Measurements from ENCODE around the gene RENBP.
A peak's percentile ranks its signal among the peaks of the same experiment; 100 is the strongest.

The RENBP gene

GRCh38 chrX:153966283-153966688, 21.8 kb upstream of the RENBP start:
- DNase-seq (ENCODE audit: low spot score in 2 of 2) (no peak), ATAC-seq (no peak)
- Mint-ChIP-seq H3K4me3 (peak overlapping the region; percentile 97), H3K36me3 (peaks cover 99% of the 10 kb centered on the region), H3K4me1 (peaks cover 34% of the 10 kb centered on the region), H3K9me3 (no peaks in the 10 kb centered on the region), H3K27ac (peak overlapping the region; percentile 97)

DNA sequence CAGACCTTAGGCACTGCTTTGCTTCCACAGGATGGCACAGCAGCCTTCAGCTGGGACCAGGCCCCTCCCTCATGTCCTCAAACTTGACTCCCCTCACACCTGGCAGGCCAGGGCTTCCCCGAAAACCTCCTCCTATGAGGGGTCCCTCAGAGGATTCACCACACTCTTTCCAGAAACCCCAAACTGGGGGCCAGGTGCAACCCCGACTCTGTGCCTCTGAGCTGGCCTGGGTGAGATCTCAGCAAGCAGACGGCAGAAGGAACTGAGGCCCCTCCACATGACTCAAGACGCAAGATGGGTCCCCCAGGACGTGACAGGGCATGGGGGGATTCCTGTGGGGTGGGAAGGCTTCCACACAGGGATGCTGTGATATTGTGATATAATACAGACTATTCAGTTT, 21.0 kb upstream of the RENBP start:
- H3K4me1 Mint-ChIP-seq, result peaks cover 34% of the 10 kb centered on the region
- peak overlapping the region; percentile 97 for H3K4me3 Mint-ChIP-seq
- H3K36me3 Mint-ChIP-seq, result peaks cover 99% of the 10 kb centered on the region
- no peaks in the 10 kb centered on the region for H3K9me3 Mint-ChIP-seq
- no peak for DNase-seq (ENCODE audit: low spot score in 2 of 2)
- peak overlapping the region; percentile 68 for H3K27ac Mint-ChIP-seq
- no peak for ATAC-seq

GRCh38 chrX:153964105-153964504, 19.7 kb upstream of the RENBP start:
- Mint-ChIP-seq H3K4me3 (no peak overlapping the region), H3K27ac (no peak overlapping the region), H3K4me1 (peaks cover 34% of the 10 kb centered on the region), H3K36me3 (peaks cover 99% of the 10 kb centered on the region), H3K9me3 (no peaks in the 10 kb centered on the region)
- no peak for ATAC-seq
- no peak for DNase-seq (ENCODE audit: low spot score in 2 of 2)

- DNase-seq (ENCODE audit: low spot score in 2 of 2), result no peak
- Mint-ChIP-seq H3K4me1 (peaks cover 34% of the 10 kb centered on the region), H3K27ac (no peak overlapping the region), H3K9me3 (no peaks in the 10 kb centered on the region), H3K4me3 (no peak overlapping the region), H3K36me3 (peaks cover 97% of the 10 kb centered on the region)
- no peak for ATAC-seq
Observed at GRCh38 chrX:153963546-153963945, 19.1 kb upstream of the RENBP start.

- peaks cover 12% of the 10 kb centered on the region for H3K4me1 Mint-ChIP-seq
- no peak for ATAC-seq
- peaks cover 80% of the 10 kb centered on the region for H3K36me3 Mint-ChIP-seq
- no peak overlapping the region for H3K4me3 Mint-ChIP-seq
- no peak overlapping the region for H3K27ac Mint-ChIP-seq
- no peak for DNase-seq (ENCODE audit: low spot score in 2 of 2)
- H3K9me3 Mint-ChIP-seq, result no peaks in the 10 kb centered on the region
Observed at GRCh38 chrX:153961292-153961691, 16.8 kb upstream of the RENBP start.

DNA sequence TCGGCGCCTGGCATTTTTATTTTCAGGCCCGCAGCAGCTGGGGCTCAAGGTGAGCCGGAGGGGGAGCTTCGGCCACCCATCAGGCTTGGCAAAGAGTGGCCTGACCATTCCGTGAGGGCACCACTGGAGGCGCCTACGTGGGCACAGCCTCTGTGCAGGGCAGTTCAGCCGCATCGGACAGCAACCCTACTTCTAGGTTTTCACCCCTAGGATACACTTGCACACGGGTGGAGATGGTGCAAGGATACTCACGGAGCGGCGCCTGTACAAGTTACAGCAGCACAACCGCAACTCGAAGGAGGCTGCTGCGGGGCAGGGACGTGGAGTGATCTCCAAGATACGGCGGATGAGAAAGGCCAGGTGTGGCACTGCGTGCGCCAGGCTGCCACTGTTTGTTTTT, 16.3 kb upstream of the RENBP start:
- no peak for ATAC-seq
- no peaks in the 10 kb centered on the region for H3K9me3 Mint-ChIP-seq
- H3K36me3 Mint-ChIP-seq, result peaks cover 82% of the 10 kb centered on the region
- peaks cover 7% of the 10 kb centered on the region for H3K4me1 Mint-ChIP-seq
- H3K4me3 Mint-ChIP-seq, result no peak overlapping the region
- no peak overlapping the region for H3K27ac Mint-ChIP-seq
- DNase-seq (ENCODE audit: low spot score in 2 of 2), result no peak

GRCh38 chrX:153960077-153960476, 15.6 kb upstream of the RENBP start:
- ATAC-seq (no peak), DNase-seq (ENCODE audit: low spot score in 2 of 2) (no peak)
- Mint-ChIP-seq H3K9me3 (no peaks in the 10 kb centered on the region), H3K4me1 (peaks cover under 1% of the 10 kb centered on the region), H3K4me3 (no peak overlapping the region), H3K27ac (no peak overlapping the region), H3K36me3 (peaks cover 82% of the 10 kb centered on the region)

GRCh38 chrX:153959649-153960048, 15.2 kb upstream of the RENBP start:
- Mint-ChIP-seq H3K4me1 (no peaks in the 10 kb centered on the region), H3K27ac (no peak overlapping the region), H3K9me3 (no peaks in the 10 kb centered on the region), H3K4me3 (no peak overlapping the region), H3K36me3 (peaks cover 80% of the 10 kb centered on the region)
- DNase-seq (ENCODE audit: low spot score in 2 of 2) (no peak), ATAC-seq (no peak)

DNA sequence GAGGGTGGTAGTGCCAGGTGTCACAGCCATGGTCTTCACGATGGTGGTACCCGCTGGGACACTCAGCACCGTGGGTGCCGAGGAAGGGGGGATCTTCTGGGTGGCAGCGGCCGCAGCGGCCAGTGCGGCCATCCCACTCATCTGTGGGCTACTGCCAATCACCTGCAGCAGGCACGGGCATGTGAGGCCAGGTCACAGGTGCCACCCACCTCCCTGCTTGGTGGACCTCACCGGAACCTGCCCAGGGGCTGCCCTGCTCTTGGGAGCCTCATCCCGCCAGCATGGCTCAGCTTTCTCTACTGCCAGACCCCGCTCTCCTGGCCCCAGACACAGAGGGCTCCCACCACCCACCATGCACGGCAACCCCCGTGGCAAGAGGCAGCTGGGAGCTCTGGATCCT, 14.2 kb upstream of the RENBP start:
- H3K4me3 Mint-ChIP-seq, result no peak overlapping the region
- ATAC-seq (no peak), DNase-seq (ENCODE audit: low spot score in 2 of 2) (no peak)
- peaks cover 78% of the 10 kb centered on the region for H3K36me3 Mint-ChIP-seq
- no peaks in the 10 kb centered on the region for H3K4me1 Mint-ChIP-seq
- H3K9me3 Mint-ChIP-seq, result no peaks in the 10 kb centered on the region
- no peak overlapping the region for H3K27ac Mint-ChIP-seq

DNA sequence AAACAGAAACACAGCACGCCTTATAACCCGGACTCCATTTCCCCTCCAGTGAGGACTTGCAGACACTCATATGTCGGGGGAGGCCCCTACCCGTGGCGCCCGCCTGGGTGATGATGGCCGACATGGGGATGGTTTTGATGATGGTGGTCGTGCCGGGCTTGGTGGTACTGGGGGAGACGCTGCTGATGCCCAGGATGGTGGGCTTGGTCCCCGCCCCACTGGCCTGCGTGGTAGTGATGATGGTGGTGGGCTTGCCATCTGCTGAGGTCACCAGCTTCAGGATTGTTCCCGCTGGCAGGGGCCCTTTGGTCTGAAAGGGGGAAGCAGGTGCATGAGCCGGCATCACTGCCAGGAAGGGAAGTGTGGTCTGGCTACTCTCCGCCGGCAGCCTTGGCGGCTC, 12.8 kb upstream of the RENBP start:
- Mint-ChIP-seq H3K36me3 (peaks cover 78% of the 10 kb centered on the region), H3K4me3 (no peak overlapping the region), H3K9me3 (no peaks in the 10 kb centered on the region), H3K27ac (no peak overlapping the region), H3K4me1 (no peaks in the 10 kb centered on the region)
- no peak for DNase-seq (ENCODE audit: low spot score in 2 of 2)
- ATAC-seq, result no peak

GRCh38 chrX:153956044-153956907, 11.8 kb upstream of the RENBP start:
- Mint-ChIP-seq H3K27ac (peak overlapping the region; percentile 32), H3K36me3 (peaks cover 78% of the 10 kb centered on the region), H3K4me1 (no peaks in the 10 kb centered on the region), H3K4me3 (no peak overlapping the region), H3K9me3 (no peaks in the 10 kb centered on the region)
- DNase-seq (ENCODE audit: low spot score in 2 of 2) (no peak), ATAC-seq (no peak)

- Mint-ChIP-seq H3K36me3 (peaks cover 78% of the 10 kb centered on the region), H3K27ac (peak overlapping the region; percentile 32), H3K4me1 (no peaks in the 10 kb centered on the region), H3K9me3 (no peaks in the 10 kb centered on the region), H3K4me3 (no peak overlapping the region)
- DNase-seq (ENCODE audit: low spot score in 2 of 2) (no peak), ATAC-seq (no peak)
Observed at GRCh38 chrX:153955228-153955732, 10.8 kb upstream of the RENBP start.

DNA sequence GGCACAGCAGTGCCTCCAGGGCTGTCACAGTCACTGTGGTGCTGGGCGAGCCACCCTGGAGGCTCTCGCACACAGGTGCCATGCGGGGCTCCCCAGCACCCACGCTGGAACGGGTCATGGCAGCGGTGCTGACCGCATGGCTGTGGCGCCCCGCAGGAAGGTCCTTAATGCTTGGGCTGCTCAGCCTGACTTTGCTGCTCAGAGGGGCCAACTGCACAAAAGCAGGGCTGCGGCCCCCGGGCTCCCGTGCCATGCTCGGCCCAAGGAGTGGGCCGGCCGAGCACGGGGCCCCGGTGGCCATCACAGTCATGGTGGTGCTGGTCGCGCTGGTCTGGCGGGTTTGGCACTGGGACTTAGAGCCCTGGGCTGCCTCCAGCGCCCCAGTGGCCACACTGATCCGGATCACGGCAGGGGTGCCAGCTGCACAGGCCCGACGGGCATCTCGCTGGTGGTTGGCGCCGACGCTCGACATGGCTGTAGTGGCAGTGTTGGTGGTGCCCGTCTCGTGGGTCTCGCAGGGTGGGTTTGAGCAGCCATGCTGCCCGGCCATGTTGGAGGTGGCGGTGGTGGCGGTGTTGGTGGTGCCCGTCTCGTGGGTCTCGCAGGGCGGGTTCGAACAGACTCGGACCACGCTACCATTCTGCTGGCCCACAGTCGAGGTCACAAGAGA, 10.2 kb upstream of the RENBP start:
- DNase-seq (ENCODE audit: low spot score in 2 of 2) (no peak), ATAC-seq (no peak)
- Mint-ChIP-seq H3K36me3 (peaks cover 78% of the 10 kb centered on the region), H3K9me3 (no peaks in the 10 kb centered on the region), H3K4me1 (no peaks in the 10 kb centered on the region), H3K4me3 (no peak overlapping the region), H3K27ac (peak overlapping the region; percentile 32)

DNA sequence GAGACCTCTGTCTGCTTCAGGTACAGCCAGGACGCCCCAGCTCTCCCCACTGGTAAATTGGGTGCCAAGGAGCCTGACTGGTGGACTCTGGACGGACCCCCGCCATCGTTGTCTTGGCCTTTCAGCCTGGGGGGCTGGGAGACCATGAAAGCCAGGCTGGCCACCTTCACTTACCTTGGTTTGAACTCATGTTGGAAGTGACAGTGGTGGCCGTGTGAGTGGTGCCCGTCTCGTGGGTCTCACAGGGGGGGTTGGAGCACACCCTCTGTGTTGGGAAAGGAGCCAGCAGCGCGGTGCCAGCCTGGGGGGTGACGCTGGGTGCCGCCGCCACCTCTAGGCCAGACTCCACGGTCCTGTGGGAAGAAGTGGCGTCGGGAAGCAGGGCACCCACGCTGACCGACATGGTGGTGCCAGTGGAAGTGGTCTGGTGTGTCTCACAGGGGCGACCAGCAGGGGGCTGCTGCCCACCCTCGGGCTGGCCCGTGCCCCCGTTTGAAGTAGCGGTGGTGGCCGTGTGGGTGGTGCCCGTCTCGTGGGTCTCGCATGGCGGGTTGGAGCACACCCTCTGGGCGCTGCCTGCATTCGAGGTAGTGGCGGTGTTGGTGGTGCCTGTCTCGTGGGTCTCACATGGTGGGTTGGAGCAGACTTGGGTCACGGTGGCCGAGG, 9.6 kb upstream of the RENBP start:
- Mint-ChIP-seq H3K4me3 (no peak overlapping the region), H3K36me3 (peaks cover 77% of the 10 kb centered on the region), H3K4me1 (no peaks in the 10 kb centered on the region), H3K9me3 (no peaks in the 10 kb centered on the region), H3K27ac (no peak overlapping the region)
- ATAC-seq (no peak), DNase-seq (ENCODE audit: low spot score in 2 of 2) (no peak)

- H3K36me3 Mint-ChIP-seq, result peaks cover 80% of the 10 kb centered on the region
Observed at GRCh38 chrX:153953342-153953830, 8.9 kb upstream of the RENBP start.

More at GRCh38 chrX:153953342-153953830, 8.9 kb upstream of the RENBP start:
- ATAC-seq, result peak; percentile 77
- Mint-ChIP-seq H3K9me3 (no peaks in the 10 kb centered on the region), H3K27ac (peak overlapping the region; percentile 54), H3K4me1 (peaks cover 6% of the 10 kb centered on the region), H3K4me3 (no peak overlapping the region)
- peak; percentile 72 to 88 for DNase-seq (ENCODE audit: low spot score in 2 of 2)
